Measurements from ENCODE around the gene PALLD. TPM values are rescaled to one million over a fixed set of nuclear protein-coding genes. Genes with fewer than 3 reads are reported as not detected.
"Not testable (repeated sequence)": the region's sequence is repeated elsewhere in the genome, so short reads cannot be mapped to it uniquely, and the experiment has no call there.

PALLD gene
- total RNA-seq, 2 donors from 2014 or later: 2.8 to 30.1 TPM

GRCh38 chr4:168699224-168699878 lies 202.5 kb downstream of the PALLD start:
- Mint-ChIP-seq H3K27ac (no peak overlapping the region), H3K36me3 (no peaks in the 10 kb centered on the region), H3K9me3 (no peaks in the 10 kb centered on the region)
- DNase-seq (ENCODE audit: low spot score in 2 of 2): no peak
- ATAC-seq: no peak

GRCh38 chr4:168701061-168701460 lies 204.2 kb downstream of the PALLD start:
- ATAC-seq (no peak), DNase-seq (ENCODE audit: low spot score in 2 of 2) (no peak)
- Mint-ChIP-seq H3K27ac (no peak overlapping the region), H3K36me3 (no peaks in the 10 kb centered on the region), H3K9me3 (no peaks in the 10 kb centered on the region)

GRCh38 chr4:168702581-168703087 lies 205.8 kb downstream of the PALLD start:
- DNase-seq (ENCODE audit: low spot score in 2 of 2); H3K9me3 Mint-ChIP-seq; H3K27ac Mint-ChIP-seq; H3K36me3 Mint-ChIP-seq; ATAC-seq: not testable (repeated sequence)

- H3K36me3 Mint-ChIP-seq: no peaks in the 10 kb centered on the region
- no peak overlapping the region for H3K27ac Mint-ChIP-seq
- no peak for DNase-seq (ENCODE audit: low spot score in 2 of 2)
- H3K9me3 Mint-ChIP-seq: no peaks in the 10 kb centered on the region
- ATAC-seq: no peak
Observed at GRCh38 chr4:168705121-168705520, 208.3 kb downstream of the PALLD start.

GRCh38 chr4:168707205-168707604 lies 210.4 kb downstream of the PALLD start:
- H3K36me3 Mint-ChIP-seq: no peaks in the 10 kb centered on the region
- ATAC-seq (no peak), DNase-seq (ENCODE audit: low spot score in 2 of 2) (no peak)
- H3K9me3 Mint-ChIP-seq: no peaks in the 10 kb centered on the region
- no peak overlapping the region for H3K27ac Mint-ChIP-seq

GRCh38 chr4:168708108-168708507 lies 211.3 kb downstream of the PALLD start:
- Mint-ChIP-seq H3K9me3 (no peaks in the 10 kb centered on the region), H3K36me3 (no peaks in the 10 kb centered on the region), H3K27ac (no peak overlapping the region)
- DNase-seq (ENCODE audit: low spot score in 2 of 2) (no peak), ATAC-seq (no peak)

GRCh38 chr4:168710353-168710946 lies 213.6 kb downstream of the PALLD start:
- no peak overlapping the region for H3K27ac Mint-ChIP-seq
- DNase-seq (ENCODE audit: low spot score in 2 of 2): no peak
- ATAC-seq: no peak
- no peaks in the 10 kb centered on the region for H3K9me3 Mint-ChIP-seq
- H3K36me3 Mint-ChIP-seq: no peaks in the 10 kb centered on the region

GRCh38 chr4:168711197-168712140 lies 214.6 kb downstream of the PALLD start:
- Mint-ChIP-seq H3K9me3 (no peaks in the 10 kb centered on the region), H3K27ac (peak overlapping the region in 1 of 2 donors; percentile 30), H3K36me3 (no peaks in the 10 kb centered on the region)
- DNase-seq (ENCODE audit: low spot score in 2 of 2): no peak
- ATAC-seq: peak; percentile 48 to 86

- Mint-ChIP-seq H3K9me3 (no peaks in the 10 kb centered on the region), H3K27ac (peak overlapping the region in 1 of 2 donors; percentile 57), H3K36me3 (no peaks in the 10 kb centered on the region)
- ATAC-seq (no peak), DNase-seq (ENCODE audit: low spot score in 2 of 2) (no peak)
Observed at GRCh38 chr4:168712316-168712890, 215.6 kb downstream of the PALLD start.

- DNase-seq (ENCODE audit: low spot score in 2 of 2) (no peak), ATAC-seq (no peak)
- Mint-ChIP-seq H3K27ac (no peak overlapping the region), H3K36me3 (no peaks in the 10 kb centered on the region), H3K9me3 (no peaks in the 10 kb centered on the region)
Observed at GRCh38 chr4:168713253-168713652, 216.4 kb downstream of the PALLD start.

GRCh38 chr4:168715896-168716295 lies 219.0 kb downstream of the PALLD start:
- no peaks in the 10 kb centered on the region for H3K36me3 Mint-ChIP-seq
- DNase-seq (ENCODE audit: low spot score in 2 of 2) (no peak), ATAC-seq (no peak)
- no peak overlapping the region for H3K27ac Mint-ChIP-seq
- peaks cover 0 to 3% of the 10 kb centered on the region in 2 donors for H3K9me3 Mint-ChIP-seq

- Mint-ChIP-seq H3K36me3 (no peaks in the 10 kb centered on the region), H3K9me3 (peaks cover 0 to 3% of the 10 kb centered on the region in 2 donors), H3K27ac (peak overlapping the region in 1 of 2 donors; percentile 24)
- DNase-seq (ENCODE audit: low spot score in 2 of 2): no peak
- ATAC-seq: no peak
Observed at GRCh38 chr4:168716406-168717129, 219.7 kb downstream of the PALLD start.

GRCh38 chr4:168717847-168718246 lies 221.0 kb downstream of the PALLD start:
- no peak overlapping the region for H3K27ac Mint-ChIP-seq
- ATAC-seq: no peak
- H3K36me3 Mint-ChIP-seq: no peaks in the 10 kb centered on the region
- DNase-seq (ENCODE audit: low spot score in 2 of 2): no peak
- peaks cover 4 to 7% of the 10 kb centered on the region in 2 donors for H3K9me3 Mint-ChIP-seq

GRCh38 chr4:168719725-168720124 lies 222.9 kb downstream of the PALLD start:
- ATAC-seq: no peak
- Mint-ChIP-seq H3K36me3 (no peaks in the 10 kb centered on the region), H3K9me3 (peaks cover 9 to 12% of the 10 kb centered on the region in 2 donors)

GRCh38 chr4:168720396-168720900 lies 223.6 kb downstream of the PALLD start:
- Mint-ChIP-seq H3K9me3 (peaks cover 9 to 12% of the 10 kb centered on the region in 2 donors), H3K27ac (no peak overlapping the region), H3K36me3 (no peaks in the 10 kb centered on the region)
- DNase-seq (ENCODE audit: low spot score in 2 of 2) (no peak), ATAC-seq (no peak)

More at GRCh38 chr4:168719725-168720124, 222.9 kb downstream of the PALLD start:
- DNase-seq (ENCODE audit: low spot score in 2 of 2): no peak
- H3K27ac Mint-ChIP-seq: no peak overlapping the region

- DNase-seq (ENCODE audit: low spot score in 2 of 2) (no peak), ATAC-seq (peak in 1 of 2 donors; percentile 22)
- H3K27ac Mint-ChIP-seq: peak overlapping the region in 1 of 2 donors; percentile 0
- H3K9me3 Mint-ChIP-seq: peaks cover 9 to 12% of the 10 kb centered on the region in 2 donors
- no peaks in the 10 kb centered on the region for H3K36me3 Mint-ChIP-seq
Observed at GRCh38 chr4:168722391-168722790, 225.5 kb downstream of the PALLD start.
